Endothelial cell of umbilical vein (primary cell): ENCODE results near the gene HYAL2. TPM values are rescaled to one million over a fixed set of nuclear protein-coding genes. Genes with fewer than 3 reads are reported as not detected.

Source experiments
- BruUV-seq: library from RNA; stranded (reverse); fragments of 400-500 nt; replicated peaks from 2 replicates; lab custom pipeline; 2021; lab: Mats Ljungman, UMichigan
- CTCF ChIA-PET: fragments of 300-600, 350-600 bp; sonication (Branson Sonifier 250); formaldehyde crosslinking; loops from one replicate; lab custom pipeline; 2021; ENCODE audit warnings: antibody characterized with exemption, inconsistent platforms; lab: Charles Lee
- POLR2A ChIA-PET: fragments of 300-600, 350-600 bp; sonication (Branson Sonifier 250); formaldehyde crosslinking; loops from one replicate; lab custom pipeline; 2021; ENCODE audit warnings: antibody characterized with exemption, inconsistent platforms; lab: Charles Lee
- DNase-seq: peaks from one replicate; pipeline ENCODE4 v3.0.0-alpha.2; 2011; ENCODE audit warnings: low read depth, low spot score
- FAIRE-seq: peaks from 2 replicates; lab custom pipeline; 2011; peaks lifted over from hg19 to GRCh38; lab: Jason Lieb, UNC
- H2AFZ ChIP-seq: 2 replicates; pipeline ENCODE4 v1.6.0; 2012; ENCODE audit warnings: low read depth, low read length, control low read depth, inconsistent platforms
- H3K27ac ChIP-seq: 2 replicates; pipeline ENCODE4 v1.5.1; 2011; ENCODE audit warnings: low read depth, mild to moderate bottlenecking, control low read depth, low read length, moderate library complexity; ENCODE audit not compliant: insufficient read depth
- H3K27me3 ChIP-seq, 2 experiments: 2 replicates each; pipeline versions ENCODE4 v1.6.0 to v1.6.1; 2011; ENCODE audit warnings: low read length in 2 of 2, mixed read lengths in 1 of 2; ENCODE audit not compliant: control insufficient read depth in 2 of 2, insufficient read depth in 2 of 2
- H3K36me3 ChIP-seq, 2 experiments: 2 replicates in 1 of 2; 3 replicates in 1 of 2; pipeline ENCODE4 v1.5.1; 2011; ENCODE audit warnings: low read length in 2 of 2, mild to moderate bottlenecking in 1 of 2, moderate library complexity in 1 of 2; ENCODE audit not compliant: control insufficient read depth in 2 of 2, insufficient read depth in 2 of 2; ENCODE audit errors: extremely low read depth in 1 of 2
- H3K4me1 ChIP-seq: 3 replicates; pipeline ENCODE4 v1.5.1; 2011; ENCODE audit warnings: mild to moderate bottlenecking, low read length; ENCODE audit not compliant: control insufficient read depth, insufficient read depth; ENCODE audit errors: extremely low read depth
- H3K4me2 ChIP-seq: 2 replicates; pipeline ENCODE4 v1.6.1; 2011; ENCODE audit warnings: low read length, control low read depth, mixed read lengths; ENCODE audit not compliant: insufficient read depth
- H3K4me3 ChIP-seq, 3 experiments: fragments of 200-600 bp in 1 of 3; sonication (generic), shearing (Covaris generic) in 1 of 3; replicated peaks in 1 of 3; 2 replicates each; pipeline ENCODE4 v1.5.1; 2011 to 2016; ENCODE audit warnings: control low read depth in 3 of 3, low read length in 3 of 3, mild to moderate bottlenecking in 2 of 3, inconsistent platforms in 1 of 3, low read depth in 1 of 3, moderate library complexity in 1 of 3; ENCODE audit not compliant: insufficient read depth in 1 of 3
- H3K79me2 ChIP-seq: 2 replicates; pipeline ENCODE4 v1.6.0; 2012; ENCODE audit warnings: low read length, inconsistent platforms; ENCODE audit not compliant: control insufficient read depth, insufficient read depth
- H3K9ac ChIP-seq: replicated peaks from 2 replicates; pipeline ENCODE3; 2011; ENCODE audit warnings: low read length, control low read depth; ENCODE audit not compliant: insufficient read depth; ENCODE audit errors: extremely low read depth
- H3K9me1 ChIP-seq: replicated peaks from 3 replicates; pipeline ENCODE4 v1.6.0; 2011; ENCODE audit warnings: mild to moderate bottlenecking, low read length; ENCODE audit not compliant: control insufficient read depth, insufficient read depth; ENCODE audit errors: extremely low read depth
- H3K9me3 ChIP-seq: replicated peaks from 2 replicates; pipeline ENCODE4 v1.5.1; 2012; ENCODE audit warnings: low read length, inconsistent platforms; ENCODE audit not compliant: control insufficient read depth, insufficient read depth
- H4K20me1 ChIP-seq: replicated peaks from 2 replicates; pipeline ENCODE3; 2011; ENCODE audit warnings: mild to moderate bottlenecking, low read length; ENCODE audit not compliant: control insufficient read depth, insufficient read depth; ENCODE audit errors: extremely low read depth
- CTCF ChIP-seq, 2 donors: IDR thresholded peaks; 1 replicate in 1 of 2; 2 replicates in 1 of 2; pipeline ENCODE4 v1.5.1; 2011; ENCODE audit warnings: low read length in 2 of 2, mild to moderate bottlenecking in 2 of 2, moderate library complexity in 2 of 2, control low read depth in 1 of 2, inconsistent platforms in 1 of 2, low read depth in 1 of 2; ENCODE audit not compliant: insufficient read depth in 1 of 2; ENCODE audit errors: extremely low read depth in 1 of 2
- EZH2 ChIP-seq: IDR thresholded peaks from 2 replicates; pipeline ENCODE4 v1.6.1; 2012; ENCODE audit warnings: borderline replicate concordance, low read depth, mild to moderate bottlenecking, moderate library complexity, low read length, inconsistent platforms; ENCODE audit not compliant: severe bottlenecking
- FOS ChIP-seq: IDR thresholded peaks from 2 replicates; pipeline ENCODE4 v1.6.1; 2011; ENCODE audit warnings: mild to moderate bottlenecking, low read length, moderate library complexity, borderline replicate concordance; ENCODE audit not compliant: insufficient read depth
- GATA2 ChIP-seq: IDR thresholded peaks from 2 replicates; pipeline ENCODE4 v1.7.0; 2011; ENCODE audit warnings: low read depth, mild to moderate bottlenecking, moderate library complexity, mixed read lengths, low read length; ENCODE audit not compliant: insufficient read length, insufficient read depth
- JUN ChIP-seq: IDR thresholded peaks from 2 replicates; pipeline ENCODE4 v1.6.1; 2011; ENCODE audit warnings: borderline replicate concordance, low read depth; ENCODE audit not compliant: insufficient read length, insufficient read depth
- MAX ChIP-seq: IDR thresholded peaks from 2 replicates; pipeline ENCODE4 v1.6.1; 2011; ENCODE audit not compliant: insufficient read depth, insufficient read length
- MYC ChIP-seq: IDR thresholded peaks from one replicate; pipeline ENCODE4 v1.6.1; 2011; ENCODE audit warnings: mild to moderate bottlenecking, low read depth, low read length
- POLR2A ChIP-seq: IDR thresholded peaks from 2 replicates; pipeline ENCODE4 v1.6.1; 2012; ENCODE audit warnings: low read depth, mild to moderate bottlenecking, control low read depth, low read length
- POLR2AphosphoS5 ChIP-seq: IDR thresholded peaks from 2 replicates; pipeline ENCODE4 v1.6.1; 2012; ENCODE audit warnings: low read depth, mild to moderate bottlenecking, control low read depth, low read length, moderate library complexity; ENCODE audit not compliant: insufficient read depth
- dilution Hi-C: fragments of 300-500 bp; cut with MboI; formaldehyde crosslinking; loops from one replicate; pipeline ENCODE4 v1.15.0; 2019; ENCODE audit warnings: low sequenced_read_pairs; ENCODE audit not compliant: extremely low pct_ligation_motif_present
- intact Hi-C: fragments of 100-400 bp; cut with micrococcal nuclease; formaldehyde crosslinking; loops from one replicate; pipeline ENCODE4 v1.10.0; 2022
- polyA plus RNA-seq, 4 experiments: library from polyadenylated mRNA; depleted of rRNA in 3 of 4; stranded (reverse) in 3 of 4; unstranded in 1 of 4; fragments of >200 nt; gene quantifications; 2 replicates each; pipeline versions ENCODE4 v1.2.1 to v1.2.3, GENCODE V29; 2011 to 2012; ENCODE audit warnings: missing spikeins in 1 of 4
- total RNA-seq: library from RNA; stranded (reverse); gene quantifications from 2 replicates; pipeline ENCODE4 v1.2.3, GENCODE V29; 2021

Gene HYAL2
- total and polyA plus RNA-seq, 2 donors (not counting 3 experiments of a cell fraction or from before 2014, with no cell fraction given): 266 to 970 TPM

GRCh38 chr3:50269977-50270413 lies 52.5 kb downstream of the HYAL2 start:
- TF ChIP-seq POLR2AphosphoS5: no peak
- TF ChIP-seq MYC: no peak
- no peak for TF ChIP-seq CTCF (IDR thresholded peaks at IDR 0.05; ENCODE audit: extremely low read depth in 1 of 2, insufficient read depth in 1 of 2, low read depth in 1 of 2, low read length in 2 of 2)
- no peak for TF ChIP-seq FOS
- no peak for TF ChIP-seq JUN
- no peak for TF ChIP-seq MAX
- TF ChIP-seq GATA2: no peak
- TF ChIP-seq POLR2A: no peak
- TF ChIP-seq EZH2: no peak
- no peak for DNase-seq
- Histone ChIP-seq H3K27me3 (peaks cover 7% of the 10 kb centered on the region in 2 experiments), H3K9me1 (no peaks in the 10 kb centered on the region), H3K27ac (no peak overlapping the region), H3K36me3 (no peaks in the 10 kb centered on the region), H3K79me2 (no peaks in the 10 kb centered on the region), H3K4me3 (no peak overlapping the region), H3K4me1 (peaks cover 2% of the 10 kb centered on the region), H3K9me3 (no peaks in the 10 kb centered on the region), H2AFZ (no peak overlapping the region), H4K20me1 (no peaks in the 10 kb centered on the region), H3K4me2 (no peak overlapping the region), H3K9ac (no peak overlapping the region)
- dilution Hi-C loops (no loop called here), intact Hi-C loops (loop anchor here (2.0 to 10.0 kb wide), 2 partner anchors 15 to 145 kb away; no protein-coding TSS in a partner anchor)
- POLR2A ChIA-PET: interaction anchor here (1.6 kb wide), 1 partner anchor 24 kb away, joined by 3 read pairs; no protein-coding TSS in a partner anchor
- no TSS peak for BruUV-seq
- FAIRE-seq: no peak
- CTCF ChIA-PET: interaction anchor here (1.0 to 3.7 kb wide), 7 partner anchors 10 to 75 kb away, joined by 3 to 26 read pairs (median 5); no protein-coding TSS in a partner anchor
